22Rv1 (cell line): ENCODE data around the gene CDO1.

Source experiments
- H3K27ac ChIP-seq: fragments of 450-650 bp; 2 replicates; pipeline ENCODE4 v1.5.1; 2017
- CTCF ChIP-seq: fragments of 450-650 bp; IDR thresholded peaks from 2 replicates; pipeline ENCODE4 v1.5.1; 2017; ENCODE audit warnings: mild to moderate bottlenecking
- ZFX ChIP-seq: fragments of 450-650 bp; IDR thresholded peaks from 2 replicates; pipeline ENCODE4 v1.6.1; 2017; ENCODE audit warnings: antibody characterized with exemption, borderline replicate concordance

CDO1 gene

GRCh38 chr5:115816226-115817081 is at the start of gene CDO1:
Gene CDO1, minus strand, starts transcription at chr5:115816659. Its CDS starts 262 bp downstream, at chr5:115816397.
- TF ChIP-seq CTCF (no peak), ZFX (no peak)
- no peak within 1 kb of the TSS for H3K27ac ChIP-seq

GRCh38 chr5:115859378-115859777 is 42.9 kb upstream of the CDO1 start:
- no peak overlapping the region for H3K27ac ChIP-seq
- no peak for TF ChIP-seq ZFX
- no peak for TF ChIP-seq CTCF

- no peak overlapping the region for H3K27ac ChIP-seq
- TF ChIP-seq CTCF = no peak
- no peak for TF ChIP-seq ZFX
Observed at GRCh38 chr5:115858396-115858795, 41.9 kb upstream of the CDO1 start.

GRCh38 chr5:115857626-115858349 is 41.3 kb upstream of the CDO1 start:
- TF ChIP-seq CTCF = no peak
- no peak for TF ChIP-seq ZFX
- H3K27ac ChIP-seq = 0 out of 2 replicates have a peak overlapping the region, but pooled peaks have one; percentile 5

- 0 out of 2 replicates have a peak overlapping the region, but pooled peaks have one; percentile 5 for H3K27ac ChIP-seq
Observed at GRCh38 chr5:115857057-115857479, 40.6 kb upstream of the CDO1 start.

GRCh38 chr5:115855959-115856358 is 39.5 kb upstream of the CDO1 start:
- H3K27ac ChIP-seq = no peak overlapping the region
- no peak for TF ChIP-seq CTCF
- no peak for TF ChIP-seq ZFX

More at GRCh38 chr5:115857057-115857479, 40.6 kb upstream of the CDO1 start:
- no peak for TF ChIP-seq ZFX
- TF ChIP-seq CTCF = no peak

- no peak overlapping the region for H3K27ac ChIP-seq
- TF ChIP-seq CTCF (no peak), ZFX (no peak)
Observed at GRCh38 chr5:115854139-115854538, 37.7 kb upstream of the CDO1 start.
